ENCODE data around the gene GTPBP2. TPM values are rescaled to one million over a fixed set of nuclear protein-coding genes. Genes with fewer than 3 reads are reported as not detected.

Gene GTPBP2
- total RNA-seq, 1 donor from 2014 or later = 81.4 TPM

GRCh38 chr6:43674921-43675320, 45.9 kb upstream of the GTPBP2 start:
- intact Hi-C loops (cut with micrococcal nuclease) = no loop called here
- CTCF ChIA-PET = interaction anchor here (1.6 kb wide), 1 partner anchor 95 kb away, joined by 4 read pairs; the partner anchor contains the start of gene VEGFA
- no peaks in the 10 kb centered on the region for H3K9me3 Mint-ChIP-seq

GRCh38 chr6:43674291-43674690, 45.2 kb upstream of the GTPBP2 start:
- DNase-seq (no peak), ATAC-seq (ENCODE audit: low read depth) (no peak)
- H3K36me3 Mint-ChIP-seq (ENCODE audit: low read depth) = peaks cover 87% of the 10 kb centered on the region
- TF ChIP-seq, protein P1, sequence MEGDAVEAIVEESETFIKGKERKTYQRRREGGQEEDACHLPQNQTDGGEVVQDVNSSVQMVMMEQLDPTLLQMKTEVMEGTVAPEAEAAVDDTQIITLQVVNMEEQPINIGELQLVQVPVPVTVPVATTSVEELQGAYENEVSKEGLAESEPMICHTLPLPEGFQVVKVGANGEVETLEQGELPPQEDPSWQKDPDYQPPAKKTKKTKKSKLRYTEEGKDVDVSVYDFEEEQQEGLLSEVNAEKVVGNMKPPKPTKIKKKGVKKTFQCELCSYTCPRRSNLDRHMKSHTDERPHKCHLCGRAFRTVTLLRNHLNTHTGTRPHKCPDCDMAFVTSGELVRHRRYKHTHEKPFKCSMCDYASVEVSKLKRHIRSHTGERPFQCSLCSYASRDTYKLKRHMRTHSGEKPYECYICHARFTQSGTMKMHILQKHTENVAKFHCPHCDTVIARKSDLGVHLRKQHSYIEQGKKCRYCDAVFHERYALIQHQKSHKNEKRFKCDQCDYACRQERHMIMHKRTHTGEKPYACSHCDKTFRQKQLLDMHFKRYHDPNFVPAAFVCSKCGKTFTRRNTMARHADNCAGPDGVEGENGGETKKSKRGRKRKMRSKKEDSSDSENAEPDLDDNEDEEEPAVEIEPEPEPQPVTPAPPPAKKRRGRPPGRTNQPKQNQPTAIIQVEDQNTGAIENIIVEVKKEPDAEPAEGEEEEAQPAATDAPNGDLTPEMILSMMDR (IDR thresholded peaks at IDR 0.05) = no peak
- H3K4me3 Mint-ChIP-seq = no peak overlapping the region
- no peaks in the 10 kb centered on the region for H3K27me3 Mint-ChIP-seq
- H3K9me3 Mint-ChIP-seq = no peaks in the 10 kb centered on the region
- no peaks in the 10 kb centered on the region for H3K4me1 Mint-ChIP-seq
- no peak overlapping the region for H3K27ac Mint-ChIP-seq
- CTCF ChIA-PET = interaction anchor here (1.2 to 1.6 kb wide), 2 partner anchors 12 to 96 kb away, joined by 3 to 4 read pairs; partner anchors contain the start of gene VEGFA
- POLR2A ChIA-PET = interaction anchor here (1.4 kb wide), 1 partner anchor 41 kb away, joined by 3 read pairs; no protein-coding TSS in a partner anchor
- intact Hi-C loops (cut with micrococcal nuclease) = no loop called here

More at GRCh38 chr6:43674921-43675320, 45.9 kb upstream of the GTPBP2 start:
- Mint-ChIP-seq H3K4me3 (no peak overlapping the region), H3K4me1 (no peaks in the 10 kb centered on the region), H3K36me3 (ENCODE audit: low read depth) (peaks cover 93% of the 10 kb centered on the region), H3K27me3 (no peaks in the 10 kb centered on the region), H3K27ac (no peak overlapping the region)
- TF ChIP-seq, protein P1 (IDR thresholded peaks at IDR 0.05) = no peak
- ATAC-seq (ENCODE audit: low read depth) (no peak), DNase-seq (no peak)
- POLR2A ChIA-PET = interaction anchor here (0.5 to 1.4 kb wide), 2 partner anchors 40 to 70 kb away, joined by 3 read pairs; no protein-coding TSS in a partner anchor

DNA sequence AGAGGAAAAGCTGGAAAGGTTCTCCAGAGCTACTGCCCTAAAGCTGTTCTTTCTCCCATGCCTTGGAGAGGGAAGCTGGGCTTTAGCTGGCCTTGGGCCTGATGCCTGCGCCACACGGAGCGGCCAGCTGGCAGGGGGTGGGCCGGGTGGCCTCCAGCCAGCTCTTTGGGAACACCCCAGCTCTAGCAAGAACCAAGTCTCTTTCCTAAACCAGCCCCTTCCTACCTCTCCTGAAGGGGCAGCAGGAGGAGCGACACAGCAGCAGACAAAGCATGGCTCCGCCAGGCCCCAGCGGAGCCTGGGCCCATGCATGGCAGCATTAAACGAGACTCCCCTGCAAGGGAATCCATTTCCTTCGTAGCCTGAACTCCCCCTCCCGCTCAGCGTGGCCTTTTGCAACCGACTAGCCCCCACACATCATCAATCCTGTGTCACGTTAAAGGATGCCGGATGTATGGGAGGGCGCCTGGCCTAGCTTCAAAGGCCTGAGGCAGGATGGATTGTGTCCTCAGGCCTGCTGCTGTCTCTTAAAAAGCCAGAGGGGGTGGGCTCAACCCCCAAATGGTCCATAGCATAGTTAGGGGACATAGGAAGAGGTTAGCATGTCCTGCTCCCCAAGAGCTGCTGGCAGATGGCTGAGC, 44.5 kb upstream of the GTPBP2 start:
- H3K9me3 Mint-ChIP-seq = no peaks in the 10 kb centered on the region
- intact Hi-C loops (cut with micrococcal nuclease) = no loop called here
- ATAC-seq (ENCODE audit: low read depth) (no peak), DNase-seq (no peak)
- POLR2A ChIA-PET = no interaction called here
- no peaks in the 10 kb centered on the region for H3K27me3 Mint-ChIP-seq
- no peak overlapping the region for H3K4me3 Mint-ChIP-seq
- TF ChIP-seq, protein P1 (IDR thresholded peaks at IDR 0.05) = no peak
- CTCF ChIA-PET = interaction anchor here (1.1 to 1.6 kb wide), 3 partner anchors 11 to 101 kb away, joined by 3 to 4 read pairs (median 3); partner anchors contain the start of gene VEGFA
- H3K27ac Mint-ChIP-seq = no peak overlapping the region
- peaks cover 82% of the 10 kb centered on the region for H3K36me3 Mint-ChIP-seq (ENCODE audit: low read depth)
- H3K4me1 Mint-ChIP-seq = peaks cover under 1% of the 10 kb centered on the region

DNA sequence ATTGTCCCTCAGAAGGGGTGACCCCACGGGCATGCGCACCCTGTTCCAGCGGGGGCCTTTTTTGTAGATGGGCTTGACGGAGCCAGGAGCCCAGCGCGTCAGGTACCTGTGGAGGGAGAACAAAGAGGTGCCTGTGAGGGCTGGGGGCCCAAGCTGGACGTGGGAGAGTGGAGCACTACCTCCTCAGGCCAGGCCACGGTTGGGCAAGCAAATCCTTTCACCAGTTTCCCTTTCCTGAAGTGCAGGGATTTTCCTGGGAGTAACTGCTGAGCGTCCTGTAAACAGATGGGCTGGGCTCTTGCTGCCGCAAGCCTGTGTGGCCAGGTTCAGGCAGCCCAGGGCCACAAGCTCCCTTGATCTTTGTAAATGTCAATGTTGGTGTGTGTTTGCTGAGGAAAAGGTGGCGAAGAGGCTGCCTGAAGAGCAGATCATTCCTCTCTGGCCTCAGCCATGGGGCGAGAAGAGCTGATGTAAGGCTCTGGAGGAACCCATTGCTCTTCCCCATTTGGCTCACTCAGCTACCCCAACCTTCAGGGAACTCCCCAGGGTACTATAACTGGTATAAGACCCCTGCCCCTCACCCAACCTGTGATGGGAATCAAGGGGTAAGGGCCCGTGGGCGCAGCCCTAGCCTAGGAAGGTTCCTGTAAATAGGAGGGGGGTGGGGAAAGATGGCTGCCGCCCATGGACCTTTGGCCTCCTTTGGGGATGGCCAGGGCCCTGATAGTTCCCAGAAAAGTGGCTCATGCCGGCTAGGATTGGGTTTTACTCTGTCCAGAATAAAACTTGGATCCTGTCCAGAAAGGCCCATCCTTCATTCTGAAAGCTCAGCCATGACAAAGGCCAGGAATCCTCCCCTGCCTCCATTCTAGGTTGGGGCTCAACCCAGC, 43.0 kb upstream of the GTPBP2 start:
- Mint-ChIP-seq H3K4me3 (no peak overlapping the region), H3K4me1 (peaks cover 15% of the 10 kb centered on the region), H3K27ac (peak overlapping the region; percentile 35), H3K27me3 (no peaks in the 10 kb centered on the region), H3K36me3 (ENCODE audit: low read depth) (peaks cover 68% of the 10 kb centered on the region), H3K9me3 (no peaks in the 10 kb centered on the region)
- ATAC-seq (ENCODE audit: low read depth) (no peak), DNase-seq (no peak)
- ChIA-PET POLR2A (interaction anchor here (0.7 to 1.3 kb wide), 2 partner anchors 24 to 98 kb away, joined by 3 to 4 read pairs; partner anchors contain the start of gene VEGFA), CTCF (no interaction called here)
- TF ChIP-seq, protein P1 (IDR thresholded peaks at IDR 0.05) = no peak
- intact Hi-C loops (cut with micrococcal nuclease) = no loop called here
